CD14-positive monocyte (primary cell): ENCODE data around the gene NEMP1. TPM values are rescaled to one million over a fixed set of nuclear protein-coding genes. Genes with fewer than 3 reads are reported as not detected.

ENCODE experiments used
- DNase-seq, 3 donors: peaks; one replicate each; pipeline ENCODE4 v3.0.0-alpha.2; 2011 to 2022
- H2AFZ ChIP-seq: 2 replicates; pipeline ENCODE4 v1.6.0; 2012; ENCODE audit warnings: mild to moderate bottlenecking, low read depth, low read length, inconsistent platforms; ENCODE audit not compliant: insufficient read depth, poor library complexity, severe bottlenecking
- H3K27ac ChIP-seq, 2 donors: 1 replicate in 1 of 2; 2 replicates in 1 of 2; pipeline ENCODE4 v1.5.1; 2012 to 2013; ENCODE audit warnings: low read length in 2 of 2, control low read depth in 1 of 2, inconsistent platforms in 1 of 2, low read depth in 1 of 2, mild to moderate bottlenecking in 1 of 2
- H3K27me3 ChIP-seq, 2 donors: one replicate each; pipeline versions ENCODE4 v1.6.0 to v1.6.1; 2011 to 2013; ENCODE audit warnings: low read length in 2 of 2; ENCODE audit not compliant: control insufficient read depth in 2 of 2, insufficient read depth in 2 of 2
- H3K36me3 ChIP-seq, 2 donors: replicated peaks in 1 of 2; 1 replicate in 1 of 2; 2 replicates in 1 of 2; pipeline versions ENCODE4 v1.5.1 to v1.6.1; 2012 to 2013; ENCODE audit warnings: low read length in 2 of 2, control low read depth in 1 of 2, inconsistent platforms in 1 of 2, mild to moderate bottlenecking in 1 of 2; ENCODE audit not compliant: insufficient read depth in 2 of 2, control insufficient read depth in 1 of 2
- H3K4me1 ChIP-seq, 2 donors: 1 replicate in 1 of 2; 2 replicates in 1 of 2; pipeline versions ENCODE4 v1.5.1 to v1.6.1; 2012 to 2013; ENCODE audit warnings: low read length in 2 of 2, control low read depth in 1 of 2, inconsistent platforms in 1 of 2, mild to moderate bottlenecking in 1 of 2, moderate library complexity in 1 of 2; ENCODE audit not compliant: insufficient read depth in 2 of 2, control insufficient read depth in 1 of 2
- H3K4me2 ChIP-seq: replicated peaks from 2 replicates; pipeline ENCODE3; 2012; ENCODE audit warnings: low read length, moderate library complexity, mild to moderate bottlenecking; ENCODE audit not compliant: poor library complexity, severe bottlenecking; ENCODE audit errors: extremely low read depth
- H3K4me3 ChIP-seq, 3 experiments: fragments of 200-600 bp in 1 of 3; sonication (generic) in 1 of 3; replicated peaks in 1 of 3; 1 replicate in 2 of 3; 2 replicates in 1 of 3; pipeline ENCODE4 v1.5.1; 2011 to 2013; ENCODE audit warnings: low read length in 3 of 3, mild to moderate bottlenecking in 3 of 3, control low read depth in 2 of 3, low read depth in 2 of 3, inconsistent platforms in 1 of 3, moderate library complexity in 1 of 3
- H3K79me2 ChIP-seq: 2 replicates; pipeline ENCODE4 v1.6.0; 2012; ENCODE audit warnings: mild to moderate bottlenecking, control low read depth, inconsistent platforms, low read length, moderate library complexity; ENCODE audit not compliant: insufficient read depth
- H3K9ac ChIP-seq: 2 replicates; pipeline ENCODE4 v1.6.0; 2017; ENCODE audit warnings: low read length, mild to moderate bottlenecking; ENCODE audit not compliant: insufficient read depth, poor library complexity, severe bottlenecking
- H3K9me3 ChIP-seq, 2 donors: replicated peaks in 1 of 2; 1 replicate in 1 of 2; 2 replicates in 1 of 2; pipeline versions ENCODE4 v1.5.1 to v1.6.1; 2012 to 2013; ENCODE audit warnings: low read length in 2 of 2, control low read depth in 1 of 2; ENCODE audit not compliant: control insufficient read depth in 1 of 2, insufficient read depth in 1 of 2
- H4K20me1 ChIP-seq: 2 replicates; pipeline ENCODE4 v1.6.0; 2012; ENCODE audit warnings: mild to moderate bottlenecking, low read length, control low read depth, moderate library complexity; ENCODE audit not compliant: insufficient read depth
- H3K27ac Mint-ChIP-seq, 7 donors: one replicate each; pipeline ENCODE4 v1.8.0; 2020; ENCODE audit warnings: mild to moderate bottlenecking in 7 of 7, mixed read lengths in 7 of 7, moderate library complexity in 6 of 7, inconsistent platforms in 2 of 7
- H3K27me3 Mint-ChIP-seq, 3 donors: one replicate each; pipeline ENCODE4 v1.8.0; 2021 to 2022; ENCODE audit warnings: low read depth in 3 of 3, mild to moderate bottlenecking in 3 of 3, mixed read lengths in 3 of 3, moderate library complexity in 3 of 3, inconsistent platforms in 1 of 3
- H3K36me3 Mint-ChIP-seq, 2 donors: one replicate each; pipeline ENCODE4 v1.8.0; 2020; ENCODE audit warnings: mixed read lengths in 2 of 2, inconsistent platforms in 1 of 2, mild to moderate bottlenecking in 1 of 2
- H3K4me1 Mint-ChIP-seq: one replicate; pipeline ENCODE4 v1.8.0; 2020; ENCODE audit warnings: mild to moderate bottlenecking, mixed read lengths
- H3K4me3 Mint-ChIP-seq, 2 donors: one replicate each; pipeline ENCODE4 v1.8.0; 2020; ENCODE audit warnings: mild to moderate bottlenecking in 2 of 2, mixed read lengths in 2 of 2, moderate library complexity in 1 of 2
- H3K9me3 Mint-ChIP-seq, 7 donors: one replicate each; pipeline ENCODE4 v1.8.0; 2020 to 2022; ENCODE audit warnings: mixed read lengths in 7 of 7, mild to moderate bottlenecking in 6 of 7, moderate library complexity in 6 of 7, inconsistent platforms in 2 of 7
- CTCF ChIP-seq: fragments of 200-600 bp; IDR thresholded peaks from one replicate; pipeline ENCODE4 v1.8.0; 2022; ENCODE audit warnings: antibody characterized with exemption, mild to moderate bottlenecking
- WGBS: methylation state at CpG from one replicate; pipeline ENCODE4 v1.1.5; 2013; ENCODE audit warnings: missing lambda C conversion rate; ENCODE audit not compliant: insufficient coverage; 5-methylcytosine and 5-hydroxymethylcytosine counted together
- intact Hi-C, 2 donors: fragments of 100-400 bp; cut with micrococcal nuclease; formaldehyde crosslinking; loops; one replicate each; pipeline versions ENCODE4 v1.15.0 to v1.15.1; 2023
- polyA plus RNA-seq, 3 donors: library from polyadenylated mRNA; depleted of rRNA in 1 of 3; unstranded in 2 of 3; stranded (reverse) in 1 of 3; fragments of 300-500 nt in 2 of 3; fragments of >200 nt in 1 of 3; fragmentation: Illumina TruSeq in 2 of 3; gene quantifications; 1 replicate in 2 of 3; 2 replicates in 1 of 3; pipeline ENCODE4 v1.2.3, GENCODE V29; 2012 to 2021

NEMP1 gene
- polyA plus RNA-seq, 3 donors = 1.9 to 4.6 (median 2.2) TPM

GRCh38 chr12:57101892-57102695 is 23.5 kb upstream of the NEMP1 start:
- peak; percentile 18 to 73 (median 33) for DNase-seq
- peaks cover 41% of the 10 kb centered on the region for H3K4me1 Mint-ChIP-seq
- Histone ChIP-seq H3K4me3 (no peak overlapping the region), H3K79me2 (peaks cover 26% of the 10 kb centered on the region), H2AFZ (no peak overlapping the region), H3K4me1 (peaks cover 7 to 38% of the 10 kb centered on the region in 2 donors), H4K20me1 (peaks cover 100% of the 10 kb centered on the region), H3K27me3 (no peaks in the 10 kb centered on the region), H3K36me3 (peaks cover 77 to 97% of the 10 kb centered on the region in 2 donors), H3K4me2 (no peak overlapping the region), H3K27ac (peak overlapping the region; percentile 26 to 62), H3K9ac (no peak overlapping the region), H3K9me3 (no peaks in the 10 kb centered on the region)
- peaks cover 0 to 2% (median 0%) of the 10 kb centered on the region in 7 donors for H3K9me3 Mint-ChIP-seq
- H3K27ac Mint-ChIP-seq = peak overlapping the region; percentile 57 to 90 (median 84)
- WGBS = 73% methylated on average over 3 of the region's 15 CpGs
- TF ChIP-seq CTCF = no peak
- H3K36me3 Mint-ChIP-seq = peaks cover 84 to 99% of the 10 kb centered on the region in 2 donors
- intact Hi-C loops = no loop called here
- no peak overlapping the region for H3K4me3 Mint-ChIP-seq
- no peaks in the 10 kb centered on the region for H3K27me3 Mint-ChIP-seq

GRCh38 chr12:57099766-57100165 is 21.2 kb upstream of the NEMP1 start:
- H3K27ac ChIP-seq = peak overlapping the region in 1 of 2 donors; percentile 61
- 95% methylated on average over 10 of the region's 12 CpGs for WGBS
- H3K4me3 ChIP-seq = no peak overlapping the region
- H3K4me1 ChIP-seq = peaks cover 7 to 32% of the 10 kb centered on the region in 2 donors
- no peaks in the 10 kb centered on the region for H3K27me3 ChIP-seq
- no peaks in the 10 kb centered on the region for H3K9me3 ChIP-seq
- no peak overlapping the region for H3K4me3 Mint-ChIP-seq
- peak overlapping the region in 4 of 7 donors; percentile 25 to 88 (median 67) for H3K27ac Mint-ChIP-seq
- H3K27me3 Mint-ChIP-seq = peaks cover 0 to 2% (median 0%) of the 10 kb centered on the region in 3 donors
- peaks cover 7% of the 10 kb centered on the region for H3K79me2 ChIP-seq
- no peak overlapping the region for H3K9ac ChIP-seq
- TF ChIP-seq CTCF = no peak
- peaks cover 100% of the 10 kb centered on the region for H4K20me1 ChIP-seq
- H3K36me3 Mint-ChIP-seq = peaks cover 85 to 96% of the 10 kb centered on the region in 2 donors
- H2AFZ ChIP-seq = no peak overlapping the region
- peaks cover 0 to 2% (median 0%) of the 10 kb centered on the region in 7 donors for H3K9me3 Mint-ChIP-seq
- intact Hi-C loops = no loop called here
- no peak overlapping the region for H3K4me2 ChIP-seq
- H3K36me3 ChIP-seq = peaks cover 74 to 97% of the 10 kb centered on the region in 2 donors
- H3K4me1 Mint-ChIP-seq = peaks cover 36% of the 10 kb centered on the region
- DNase-seq = no peak
